Astrocyte (in vitro differentiated cells and primary cell): ENCODE results near the gene DNLZ. TPM values are rescaled to one million over a fixed set of nuclear protein-coding genes. Genes with fewer than 3 reads are reported as not detected.
A peak's percentile ranks its signal among the peaks of the same experiment; 100 is the strongest.

Experiments used
- DNase-seq: peaks from one replicate; pipeline ENCODE4 v3.0.0-alpha.2; 2010; ENCODE audit warnings: low read depth
- FAIRE-seq: peaks from 2 replicates; lab custom pipeline; 2011; peaks lifted over from hg19 to GRCh38; lab: Jason Lieb, UNC
- H2AFZ ChIP-seq: 2 replicates; pipeline ENCODE4 v1.6.0; 2012; ENCODE audit warnings: low read depth, low read length, inconsistent platforms
- H3K27ac ChIP-seq: 2 replicates; pipeline ENCODE4 v1.5.1; 2011; ENCODE audit warnings: low read depth, low read length, inconsistent platforms
- H3K27me3 ChIP-seq: 2 replicates; pipeline ENCODE4 v1.6.0; 2011; ENCODE audit warnings: low read length, inconsistent platforms; ENCODE audit not compliant: insufficient read depth
- H3K36me3 ChIP-seq: 2 replicates; pipeline ENCODE4 v1.5.1; 2011; ENCODE audit warnings: low read length, inconsistent platforms; ENCODE audit not compliant: insufficient read depth
- H3K4me1 ChIP-seq: 2 replicates; pipeline ENCODE4 v1.5.1; 2011; ENCODE audit warnings: low read length, inconsistent platforms; ENCODE audit not compliant: insufficient read depth
- H3K4me2 ChIP-seq: 2 replicates; pipeline ENCODE4 v1.6.0; 2012; ENCODE audit warnings: low read length, inconsistent platforms
- H3K4me3 ChIP-seq: 2 replicates; pipeline ENCODE4 v1.5.1; 2011; ENCODE audit warnings: low read depth, mild to moderate bottlenecking, low read length, inconsistent platforms; ENCODE audit not compliant: insufficient read depth
- H3K79me2 ChIP-seq: 2 replicates; pipeline ENCODE4 v1.6.0; 2012; ENCODE audit warnings: mild to moderate bottlenecking, low read length, inconsistent platforms; ENCODE audit not compliant: insufficient read depth
- H3K9ac ChIP-seq: 2 replicates; pipeline ENCODE4 v1.6.0; 2012; ENCODE audit warnings: mild to moderate bottlenecking, low read length, inconsistent platforms
- H3K9me3 ChIP-seq: 2 replicates; pipeline ENCODE4 v1.5.1; 2012; ENCODE audit warnings: low read depth, mild to moderate bottlenecking, low read length, inconsistent platforms; ENCODE audit not compliant: insufficient read depth
- H4K20me1 ChIP-seq: 2 replicates; pipeline ENCODE4 v1.6.0; 2012; ENCODE audit warnings: low read length, inconsistent platforms; ENCODE audit not compliant: insufficient read depth
- H3K27ac Mint-ChIP-seq: one replicate; pipeline ENCODE4 v1.8.0; 2021; ENCODE audit warnings: mild to moderate bottlenecking, mixed read lengths; ENCODE audit not compliant: unreplicated experiment
- H3K27me3 Mint-ChIP-seq: one replicate; pipeline ENCODE4 v1.8.0; 2021; ENCODE audit warnings: low read depth, mixed read lengths; ENCODE audit not compliant: unreplicated experiment
- H3K36me3 Mint-ChIP-seq: one replicate; pipeline ENCODE4 v1.8.0; 2021; ENCODE audit warnings: low read depth, mixed read lengths; ENCODE audit not compliant: unreplicated experiment
- H3K4me1 Mint-ChIP-seq: one replicate; pipeline ENCODE4 v1.8.0; 2021; ENCODE audit warnings: low read depth, mixed read lengths; ENCODE audit not compliant: unreplicated experiment
- H3K4me3 Mint-ChIP-seq: one replicate; pipeline ENCODE4 v1.8.0; 2021; ENCODE audit warnings: mild to moderate bottlenecking, moderate library complexity, mixed read lengths; ENCODE audit not compliant: unreplicated experiment
- H3K9me3 Mint-ChIP-seq: one replicate; pipeline ENCODE4 v1.8.0; 2021; ENCODE audit warnings: mild to moderate bottlenecking, mixed read lengths; ENCODE audit not compliant: unreplicated experiment
- CTCF ChIP-seq: IDR thresholded peaks from 2 replicates; pipeline ENCODE4 v1.5.1; 2011; ENCODE audit warnings: low read depth, mild to moderate bottlenecking, inconsistent platforms, low read length, moderate library complexity; ENCODE audit not compliant: insufficient read depth
- EZH2 ChIP-seq: IDR thresholded peaks from 2 replicates; pipeline ENCODE4 v1.6.1; 2012; ENCODE audit warnings: mild to moderate bottlenecking, low read length, inconsistent platforms; ENCODE audit not compliant: insufficient read depth
- total RNA-seq: library from RNA; stranded (reverse); gene quantifications from 2 replicates; pipeline ENCODE4 v1.2.1, GENCODE V29; 2021

DNLZ gene
- total RNA-seq, 1 donor from 2014 or later, result 17.4 TPM

GRCh38 chr9:136357202-136357725 is 6.3 kb downstream of the DNLZ start:
- no peak for DNase-seq
- Histone ChIP-seq H4K20me1 (peaks cover 29% of the 10 kb centered on the region), H3K9me3 (no peaks in the 10 kb centered on the region), H3K27me3 (no peaks in the 10 kb centered on the region), H3K27ac (no peak overlapping the region), H3K9ac (no peak overlapping the region), H3K4me2 (no peak overlapping the region), H2AFZ (no peak overlapping the region), H3K4me1 (peaks cover 24% of the 10 kb centered on the region), H3K36me3 (no peaks in the 10 kb centered on the region), H3K4me3 (no peak overlapping the region), H3K79me2 (peaks cover 3% of the 10 kb centered on the region)
- no peak for FAIRE-seq
- H3K4me1 Mint-ChIP-seq, result peaks cover 7% of the 10 kb centered on the region
- no peak overlapping the region for H3K4me3 Mint-ChIP-seq
- H3K36me3 Mint-ChIP-seq, result no peaks in the 10 kb centered on the region
- no peaks in the 10 kb centered on the region for H3K27me3 Mint-ChIP-seq
- H3K27ac Mint-ChIP-seq, result no peak overlapping the region
- no peaks in the 10 kb centered on the region for H3K9me3 Mint-ChIP-seq
- no peak for TF ChIP-seq CTCF
- no peak for TF ChIP-seq EZH2

- Histone ChIP-seq H3K27me3 (no peaks in the 10 kb centered on the region), H3K4me3 (no peak overlapping the region), H3K9ac (no peak overlapping the region), H3K4me1 (peaks cover 15% of the 10 kb centered on the region), H3K36me3 (no peaks in the 10 kb centered on the region), H3K79me2 (no peaks in the 10 kb centered on the region), H4K20me1 (peaks cover 26% of the 10 kb centered on the region), H2AFZ (no peak overlapping the region), H3K9me3 (no peaks in the 10 kb centered on the region), H3K4me2 (peak overlapping the region; percentile 15), H3K27ac (no peak overlapping the region)
- no peak for FAIRE-seq
- no peak for DNase-seq
- TF ChIP-seq CTCF, result no peak
- no peak for TF ChIP-seq EZH2
- Mint-ChIP-seq H3K27ac (peak overlapping the region; percentile 86), H3K36me3 (no peaks in the 10 kb centered on the region), H3K9me3 (no peaks in the 10 kb centered on the region), H3K4me1 (peaks cover 7% of the 10 kb centered on the region), H3K4me3 (no peak overlapping the region), H3K27me3 (no peaks in the 10 kb centered on the region)
Measured at GRCh38 chr9:136355616-136356557, 7.7 kb downstream of the DNLZ start.

DNA sequence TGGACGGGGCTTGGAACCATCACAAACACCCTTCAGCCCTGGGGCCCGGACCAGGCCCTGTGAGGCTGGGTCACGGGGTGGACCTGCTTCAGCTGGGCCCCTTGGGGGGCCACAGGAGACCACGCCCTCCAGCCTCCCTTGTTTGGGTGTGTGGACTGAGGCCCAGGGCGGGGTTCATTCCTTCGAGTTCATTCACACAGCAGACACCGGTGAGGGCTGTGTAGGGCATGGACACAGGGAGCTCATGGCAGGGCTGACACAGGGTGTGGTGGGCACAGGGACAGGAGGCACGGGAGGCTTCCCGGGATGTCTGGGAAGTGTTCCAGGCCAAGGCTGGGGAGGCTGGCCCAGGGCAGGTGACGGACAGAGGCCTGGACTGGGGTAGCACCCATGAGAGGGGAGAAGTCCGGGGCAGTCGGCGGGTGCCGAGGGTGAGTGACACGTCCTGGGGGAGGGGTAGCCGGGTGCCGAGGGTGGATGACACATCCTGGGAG is 8.9 kb downstream of the DNLZ start:
- H3K4me1 Mint-ChIP-seq, result peaks cover 7% of the 10 kb centered on the region
- no peak overlapping the region for H3K9ac ChIP-seq
- H3K9me3 Mint-ChIP-seq, result no peaks in the 10 kb centered on the region
- H3K4me1 ChIP-seq, result peaks cover 14% of the 10 kb centered on the region
- H3K9me3 ChIP-seq, result no peaks in the 10 kb centered on the region
- H3K36me3 Mint-ChIP-seq, result no peaks in the 10 kb centered on the region
- no peaks in the 10 kb centered on the region for H3K27me3 ChIP-seq
- no peak overlapping the region for H2AFZ ChIP-seq
- H3K36me3 ChIP-seq, result no peaks in the 10 kb centered on the region
- DNase-seq, result no peak
- peaks cover 26% of the 10 kb centered on the region for H4K20me1 ChIP-seq
- H3K79me2 ChIP-seq, result no peaks in the 10 kb centered on the region
- peak overlapping the region; percentile 10 for H3K4me2 ChIP-seq
- no peak overlapping the region for H3K4me3 ChIP-seq
- no peak overlapping the region for H3K4me3 Mint-ChIP-seq
- H3K27me3 Mint-ChIP-seq, result no peaks in the 10 kb centered on the region
- peak overlapping the region; percentile 53 for H3K27ac Mint-ChIP-seq
- no peak for TF ChIP-seq EZH2
- no peak for TF ChIP-seq CTCF
- no peak overlapping the region for H3K27ac ChIP-seq
- no peak for FAIRE-seq
